Type B pancreatic cell (in vitro differentiated cells): ENCODE results near the gene CCL14. TPM values are rescaled to one million over a fixed set of nuclear protein-coding genes. Genes with fewer than 3 reads are reported as not detected.
A peak's percentile ranks its signal among the peaks of the same experiment; 100 is the strongest.

ENCODE experiments used
- DNase-seq: peaks from one replicate; pipeline ENCODE4 v3.0.0; 2021; ENCODE audit warnings: mixed read lengths; ENCODE audit not compliant: unreplicated experiment; ENCODE audit errors: extremely low spot score
- H3K27ac Mint-ChIP-seq: 2 replicates; pipeline ENCODE4 v1.8.0; 2021; ENCODE audit warnings: mild to moderate bottlenecking, mixed read lengths
- H3K27me3 Mint-ChIP-seq: 2 replicates; pipeline ENCODE4 v1.8.0; 2021; ENCODE audit warnings: mixed read lengths
- H3K36me3 Mint-ChIP-seq: 2 replicates; pipeline ENCODE4 v1.8.0; 2021; ENCODE audit warnings: mixed read lengths
- H3K4me1 Mint-ChIP-seq: one replicate; pipeline ENCODE4 v1.8.0; 2021; ENCODE audit warnings: mixed read lengths; ENCODE audit not compliant: unreplicated experiment
- H3K4me3 Mint-ChIP-seq: 2 replicates; pipeline ENCODE4 v1.8.0; 2021; ENCODE audit warnings: mild to moderate bottlenecking, mixed read lengths
- H3K9me3 Mint-ChIP-seq: 2 replicates; pipeline ENCODE4 v1.8.0; 2021; ENCODE audit warnings: mixed read lengths
- CTCF ChIP-seq: fragments of 200-600 bp; sonication (generic); conservative IDR thresholded peaks from 2 replicates; pipeline ENCODE4 v1.5.0; 2021; ENCODE audit warnings: antibody characterized with exemption, mild to moderate bottlenecking
- total RNA-seq: library from RNA; stranded (reverse); gene quantifications from 2 replicates; pipeline ENCODE4 v1.2.1, GENCODE V29; 2021; ENCODE audit warnings: low replicate concordance

Gene CCL14
- total RNA-seq, 1 donor from 2014 or later, result not detected

GRCh38 chr17:35953720-35954119, 32.8 kb downstream of the CCL14 start:
- H3K27ac Mint-ChIP-seq, result no peak overlapping the region

GRCh38 chr17:35949401-35949800, 37.1 kb downstream of the CCL14 start:
- no peaks in the 10 kb centered on the region for H3K9me3 Mint-ChIP-seq
- no peak for TF ChIP-seq CTCF
- H3K4me3 Mint-ChIP-seq, result no peak overlapping the region
- no peak overlapping the region for H3K27ac Mint-ChIP-seq
- no peaks in the 10 kb centered on the region for H3K4me1 Mint-ChIP-seq
- no peak for DNase-seq
- peaks cover 4% of the 10 kb centered on the region for H3K27me3 Mint-ChIP-seq
- no peaks in the 10 kb centered on the region for H3K36me3 Mint-ChIP-seq

More at GRCh38 chr17:35953720-35954119, 32.8 kb downstream of the CCL14 start:
- H3K4me3 Mint-ChIP-seq, result no peak overlapping the region
- H3K4me1 Mint-ChIP-seq, result no peaks in the 10 kb centered on the region
- TF ChIP-seq CTCF, result no peak
- H3K36me3 Mint-ChIP-seq, result no peaks in the 10 kb centered on the region
- peaks cover 8% of the 10 kb centered on the region for H3K27me3 Mint-ChIP-seq
- DNase-seq, result no peak
- no peaks in the 10 kb centered on the region for H3K9me3 Mint-ChIP-seq

GRCh38 chr17:35948092-35948491, 38.4 kb downstream of the CCL14 start:
- Mint-ChIP-seq H3K4me1 (no peaks in the 10 kb centered on the region), H3K36me3 (no peaks in the 10 kb centered on the region), H3K27me3 (no peaks in the 10 kb centered on the region), H3K4me3 (no peak overlapping the region), H3K9me3 (no peaks in the 10 kb centered on the region), H3K27ac (no peak overlapping the region)
- no peak for TF ChIP-seq CTCF
- DNase-seq, result no peak

GRCh38 chr17:35947156-35947585, 39.4 kb downstream of the CCL14 start:
- H3K4me1 Mint-ChIP-seq, result no peaks in the 10 kb centered on the region
- H3K27ac Mint-ChIP-seq, result no peak overlapping the region
- no peaks in the 10 kb centered on the region for H3K9me3 Mint-ChIP-seq
- TF ChIP-seq CTCF, result peak; percentile 82
- DNase-seq, result no peak
- H3K36me3 Mint-ChIP-seq, result no peaks in the 10 kb centered on the region
- H3K27me3 Mint-ChIP-seq, result no peaks in the 10 kb centered on the region
- no peak overlapping the region for H3K4me3 Mint-ChIP-seq

GRCh38 chr17:35944151-35944550, 42.4 kb downstream of the CCL14 start:
- H3K4me3 Mint-ChIP-seq, result no peak overlapping the region
- no peak for DNase-seq
- no peaks in the 10 kb centered on the region for H3K4me1 Mint-ChIP-seq
- no peaks in the 10 kb centered on the region for H3K9me3 Mint-ChIP-seq
- no peaks in the 10 kb centered on the region for H3K27me3 Mint-ChIP-seq
- H3K36me3 Mint-ChIP-seq, result no peaks in the 10 kb centered on the region
- H3K27ac Mint-ChIP-seq, result no peak overlapping the region
- no peak for TF ChIP-seq CTCF

- Mint-ChIP-seq H3K4me3 (no peak within 1 kb of the TSS), H3K27me3 (no peaks in the 10 kb centered on the region), H3K4me1 (no peaks in the 10 kb centered on the region), H3K9me3 (no peaks in the 10 kb centered on the region), H3K36me3 (no peaks in the 10 kb centered on the region), H3K27ac (no peak within 1 kb of the TSS)
- no peak for DNase-seq
- TF ChIP-seq CTCF, result no peak
Measured at GRCh38 chr17:35943537-35943936, 43.0 kb downstream of the CCL14 start, which contains the start of gene LYZL6. Gene LYZL6 (minus strand): TSS chr17:35943713. CDS start chr17:35939356, 4,357 bp downstream.
